NB4 (cell line): Measurements from ENCODE around the gene CRB3.

ENCODE experiments used
- POLR2A ChIP-seq: IDR thresholded peaks from 2 replicates; pipeline ENCODE4 v1.6.1; 2011; ENCODE audit warnings: mild to moderate bottlenecking; ENCODE audit not compliant: insufficient read length; ENCODE audit errors: extremely low read depth
- TF ChIP-seq, protein P1 (sequence below): IDR thresholded peaks from one replicate; pipeline ENCODE4 v1.5.1; 2012; ENCODE audit warnings: low read depth, low read length
- TF ChIP-seq, protein P2 (sequence below): IDR thresholded peaks from 2 replicates; pipeline ENCODE4 v1.6.1; 2011; ENCODE audit warnings: low read depth, low read length

DNA sequence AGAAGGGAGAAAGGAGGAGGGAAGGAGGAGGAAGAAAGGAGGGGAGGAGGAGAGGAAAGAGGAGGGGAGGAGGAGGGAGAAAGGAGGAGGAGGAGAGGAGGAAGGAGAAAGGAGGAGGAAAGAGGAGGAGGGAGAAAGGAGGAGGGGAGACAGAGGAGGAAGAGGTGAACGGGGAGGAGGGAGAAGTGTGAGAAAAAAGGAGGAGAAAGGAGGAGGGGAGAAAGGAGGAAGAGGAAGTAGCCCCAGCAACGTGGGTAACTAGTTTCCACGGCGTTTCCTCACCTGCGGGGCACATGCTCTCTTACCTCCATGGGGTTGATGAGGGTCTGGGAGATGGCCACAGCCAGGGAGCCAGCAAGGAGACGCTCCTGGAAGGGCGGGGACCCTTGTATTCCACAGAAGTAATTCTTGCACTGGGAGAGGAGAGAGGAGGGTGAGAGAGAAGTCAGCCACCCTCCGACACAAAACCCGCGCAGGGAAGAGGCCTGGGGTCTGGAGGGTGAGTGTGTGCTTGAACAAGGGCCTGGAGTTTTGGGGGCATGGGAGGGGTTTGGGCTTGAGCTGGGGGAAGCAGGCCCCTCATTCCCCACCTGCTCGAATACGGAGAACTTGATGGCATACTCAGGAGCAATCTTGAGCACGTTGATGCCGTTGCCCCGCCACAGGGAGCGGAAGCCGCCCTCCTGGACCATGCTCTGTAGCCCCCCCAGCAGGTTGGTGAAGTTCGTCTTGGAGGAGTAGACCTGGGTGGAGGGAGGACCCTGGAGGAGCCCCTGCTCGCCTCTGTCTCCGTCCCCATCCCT lies 34.5 kb upstream of the CRB3 start:
- TF ChIP-seq, protein P1, sequence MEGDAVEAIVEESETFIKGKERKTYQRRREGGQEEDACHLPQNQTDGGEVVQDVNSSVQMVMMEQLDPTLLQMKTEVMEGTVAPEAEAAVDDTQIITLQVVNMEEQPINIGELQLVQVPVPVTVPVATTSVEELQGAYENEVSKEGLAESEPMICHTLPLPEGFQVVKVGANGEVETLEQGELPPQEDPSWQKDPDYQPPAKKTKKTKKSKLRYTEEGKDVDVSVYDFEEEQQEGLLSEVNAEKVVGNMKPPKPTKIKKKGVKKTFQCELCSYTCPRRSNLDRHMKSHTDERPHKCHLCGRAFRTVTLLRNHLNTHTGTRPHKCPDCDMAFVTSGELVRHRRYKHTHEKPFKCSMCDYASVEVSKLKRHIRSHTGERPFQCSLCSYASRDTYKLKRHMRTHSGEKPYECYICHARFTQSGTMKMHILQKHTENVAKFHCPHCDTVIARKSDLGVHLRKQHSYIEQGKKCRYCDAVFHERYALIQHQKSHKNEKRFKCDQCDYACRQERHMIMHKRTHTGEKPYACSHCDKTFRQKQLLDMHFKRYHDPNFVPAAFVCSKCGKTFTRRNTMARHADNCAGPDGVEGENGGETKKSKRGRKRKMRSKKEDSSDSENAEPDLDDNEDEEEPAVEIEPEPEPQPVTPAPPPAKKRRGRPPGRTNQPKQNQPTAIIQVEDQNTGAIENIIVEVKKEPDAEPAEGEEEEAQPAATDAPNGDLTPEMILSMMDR: no peak
- no peak for TF ChIP-seq POLR2A
- TF ChIP-seq, protein P2, sequence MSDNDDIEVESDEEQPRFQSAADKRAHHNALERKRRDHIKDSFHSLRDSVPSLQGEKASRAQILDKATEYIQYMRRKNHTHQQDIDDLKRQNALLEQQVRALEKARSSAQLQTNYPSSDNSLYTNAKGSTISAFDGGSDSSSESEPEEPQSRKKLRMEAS: peak; percentile 27; the same call in 1 of the 2 replicates
